ENCODE measurements around the gene CCDC9B. TPM values are rescaled to one million over a fixed set of nuclear protein-coding genes. Genes with fewer than 3 reads are reported as not detected.

The CCDC9B gene
- total RNA-seq, 1 donor from 2014 or later = 58.0 TPM

DNA sequence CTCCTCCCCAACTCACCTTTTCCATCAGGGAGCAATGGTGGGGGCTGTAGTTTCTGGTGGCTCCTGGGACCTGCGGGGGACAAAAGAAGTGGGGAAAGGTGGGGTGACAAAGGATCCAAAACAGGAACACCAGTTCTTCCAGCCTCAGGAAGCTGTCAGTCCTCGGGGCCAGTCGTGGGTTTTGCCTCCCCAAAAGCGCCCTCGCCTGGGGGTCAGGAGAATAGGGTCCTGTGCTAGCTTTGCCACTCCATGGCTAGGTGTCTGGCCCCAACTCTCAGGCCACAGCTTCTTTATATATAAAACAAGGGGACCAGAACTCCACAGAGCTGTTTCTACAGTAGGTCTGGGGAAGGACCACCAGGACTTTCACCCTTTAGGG is 4.0 kb downstream of the CCDC9B start:
- Mint-ChIP-seq H3K36me3 (ENCODE audit: low read depth) (peaks cover 3% of the 10 kb centered on the region), H3K27me3 (ENCODE audit: low read depth) (no peaks in the 10 kb centered on the region), H3K9me3 (ENCODE audit: low read depth) (no peaks in the 10 kb centered on the region), H3K4me3 (ENCODE audit: unreplicated experiment) (no peak overlapping the region), H3K4me1 (ENCODE audit: low read depth) (peaks cover 99% of the 10 kb centered on the region), H3K27ac (ENCODE audit: unreplicated experiment) (peak overlapping the region; percentile 100)
- TF ChIP-seq, protein P1, sequence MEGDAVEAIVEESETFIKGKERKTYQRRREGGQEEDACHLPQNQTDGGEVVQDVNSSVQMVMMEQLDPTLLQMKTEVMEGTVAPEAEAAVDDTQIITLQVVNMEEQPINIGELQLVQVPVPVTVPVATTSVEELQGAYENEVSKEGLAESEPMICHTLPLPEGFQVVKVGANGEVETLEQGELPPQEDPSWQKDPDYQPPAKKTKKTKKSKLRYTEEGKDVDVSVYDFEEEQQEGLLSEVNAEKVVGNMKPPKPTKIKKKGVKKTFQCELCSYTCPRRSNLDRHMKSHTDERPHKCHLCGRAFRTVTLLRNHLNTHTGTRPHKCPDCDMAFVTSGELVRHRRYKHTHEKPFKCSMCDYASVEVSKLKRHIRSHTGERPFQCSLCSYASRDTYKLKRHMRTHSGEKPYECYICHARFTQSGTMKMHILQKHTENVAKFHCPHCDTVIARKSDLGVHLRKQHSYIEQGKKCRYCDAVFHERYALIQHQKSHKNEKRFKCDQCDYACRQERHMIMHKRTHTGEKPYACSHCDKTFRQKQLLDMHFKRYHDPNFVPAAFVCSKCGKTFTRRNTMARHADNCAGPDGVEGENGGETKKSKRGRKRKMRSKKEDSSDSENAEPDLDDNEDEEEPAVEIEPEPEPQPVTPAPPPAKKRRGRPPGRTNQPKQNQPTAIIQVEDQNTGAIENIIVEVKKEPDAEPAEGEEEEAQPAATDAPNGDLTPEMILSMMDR (IDR thresholded peaks at IDR 0.05) = peak; percentile 35
- DNase-seq (ENCODE audit: low spot score) = no peak

DNA sequence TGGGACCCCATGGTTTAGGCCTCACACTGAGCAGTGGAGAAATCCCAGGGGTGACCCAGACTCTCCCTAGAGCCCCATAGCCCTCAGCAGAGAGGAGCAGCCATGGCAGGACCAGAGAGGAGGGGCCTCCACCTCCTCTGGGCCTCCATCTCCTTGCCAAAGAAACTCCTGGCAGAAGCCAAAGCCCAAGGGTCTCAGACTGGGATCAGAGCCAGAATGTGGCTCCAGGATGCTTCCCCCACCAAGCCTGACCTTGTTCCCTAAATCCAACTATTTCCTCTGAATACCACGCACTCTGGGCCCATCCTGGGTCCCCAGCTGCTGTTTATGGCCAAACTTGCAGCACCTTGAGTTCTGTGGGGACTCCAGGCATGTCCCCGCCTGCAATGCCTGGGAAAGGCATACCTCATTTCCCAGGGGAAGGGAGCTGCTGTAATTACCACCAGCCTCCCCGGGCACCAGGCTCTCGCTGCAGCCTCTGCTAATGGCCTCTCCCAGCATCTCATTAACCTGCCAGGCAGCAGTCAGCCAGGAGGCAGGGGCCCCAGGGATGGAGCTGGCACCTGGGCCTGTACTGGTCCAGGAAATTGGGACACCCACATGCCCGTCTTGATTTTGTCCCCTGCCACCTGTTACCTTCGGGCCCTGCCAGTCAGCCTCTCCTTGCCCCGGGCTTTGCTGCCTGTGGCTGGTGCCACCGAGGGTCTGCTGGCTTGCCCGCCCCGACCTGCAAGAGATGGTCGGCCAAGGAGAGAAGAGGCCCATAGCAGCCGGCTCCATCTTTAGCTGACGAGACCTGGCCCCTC is 4.6 kb downstream of the CCDC9B start:
- DNase-seq (ENCODE audit: low spot score) = no peak
- TF ChIP-seq, protein P1 (IDR thresholded peaks at IDR 0.05) = no peak
- Mint-ChIP-seq H3K4me1 (ENCODE audit: low read depth) (peaks cover 95% of the 10 kb centered on the region), H3K36me3 (ENCODE audit: low read depth) (peaks cover 3% of the 10 kb centered on the region), H3K9me3 (ENCODE audit: low read depth) (no peaks in the 10 kb centered on the region), H3K27ac (ENCODE audit: unreplicated experiment) (peak overlapping the region; percentile 95), H3K4me3 (ENCODE audit: unreplicated experiment) (peak overlapping the region; percentile 19), H3K27me3 (ENCODE audit: low read depth) (no peaks in the 10 kb centered on the region)

DNA sequence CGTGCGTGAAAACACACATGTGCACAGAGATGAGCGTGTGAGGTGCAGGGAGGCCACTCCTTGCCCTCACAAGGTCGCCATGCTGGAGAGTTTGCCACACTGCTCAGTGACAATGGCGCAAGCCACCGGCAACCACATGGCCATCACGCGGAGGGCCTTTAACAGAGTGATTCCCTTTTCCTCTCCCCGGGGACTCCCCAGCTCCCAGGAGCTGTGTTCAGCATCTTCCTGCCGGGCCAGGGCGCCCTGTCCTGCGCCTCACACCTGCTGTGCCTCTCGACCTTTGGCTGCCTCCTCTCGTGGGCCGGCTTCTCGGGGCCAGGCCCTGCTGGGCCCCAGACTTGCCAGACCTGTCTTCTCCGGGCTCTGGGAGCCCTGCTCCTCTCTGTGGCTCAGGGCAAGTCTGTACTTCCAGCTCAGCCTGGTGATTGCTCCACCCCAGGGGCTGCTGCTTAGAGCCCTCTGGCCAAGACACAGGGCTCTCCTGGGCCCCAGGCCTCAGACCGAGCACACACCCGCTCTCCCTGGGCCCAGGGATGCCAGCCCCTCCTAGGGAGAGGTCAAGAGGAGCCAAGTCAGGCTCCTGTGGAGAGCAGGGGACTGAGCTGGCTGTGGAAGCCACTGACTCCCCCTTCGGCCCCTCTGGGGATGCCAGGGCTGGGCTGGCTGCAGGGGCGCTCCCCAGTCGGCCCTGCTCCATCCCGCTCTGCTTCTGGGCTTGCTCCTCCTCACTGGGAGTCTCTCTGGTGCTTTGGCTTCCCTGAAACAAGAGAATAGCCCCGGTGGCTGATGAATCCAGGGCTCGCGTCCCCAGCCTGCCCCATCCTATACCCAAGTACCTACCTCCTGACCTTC is 5.6 kb downstream of the CCDC9B start:
- TF ChIP-seq, protein P1 (IDR thresholded peaks at IDR 0.05) = no peak
- H3K4me3 Mint-ChIP-seq (ENCODE audit: unreplicated experiment) = no peak overlapping the region
- peaks cover 5% of the 10 kb centered on the region for H3K36me3 Mint-ChIP-seq (ENCODE audit: low read depth)
- no peaks in the 10 kb centered on the region for H3K27me3 Mint-ChIP-seq (ENCODE audit: low read depth)
- no peaks in the 10 kb centered on the region for H3K9me3 Mint-ChIP-seq (ENCODE audit: low read depth)
- no peak for DNase-seq (ENCODE audit: low spot score)
- peak overlapping the region; percentile 95 for H3K27ac Mint-ChIP-seq (ENCODE audit: unreplicated experiment)
- peaks cover 95% of the 10 kb centered on the region for H3K4me1 Mint-ChIP-seq (ENCODE audit: low read depth)

DNA sequence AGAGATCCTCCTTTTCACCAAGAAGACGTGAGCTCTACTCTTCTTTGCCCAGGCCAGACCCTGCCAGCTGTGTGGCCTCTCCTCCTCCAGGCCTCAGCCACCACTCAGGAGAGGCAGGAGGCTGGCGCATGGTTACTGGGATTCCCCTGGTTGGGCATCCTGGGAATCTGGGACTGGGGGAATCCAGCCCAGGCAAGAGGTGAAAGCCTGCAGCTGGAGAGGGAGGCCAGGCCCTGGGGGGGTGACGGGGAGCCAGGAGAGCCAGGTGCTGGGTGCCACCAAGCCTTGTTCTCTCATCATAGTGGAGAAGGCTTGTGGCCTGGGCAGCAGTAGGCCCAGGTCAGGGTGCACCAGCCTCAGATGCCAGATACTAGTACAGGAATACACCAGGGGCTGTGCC is 6.2 kb downstream of the CCDC9B start:
- H3K27me3 Mint-ChIP-seq (ENCODE audit: low read depth) = no peaks in the 10 kb centered on the region

More for the DNA sequence above, 6.2 kb downstream of the CCDC9B start:
- H3K4me3 Mint-ChIP-seq (ENCODE audit: unreplicated experiment) = no peak overlapping the region
- peaks cover 5% of the 10 kb centered on the region for H3K36me3 Mint-ChIP-seq (ENCODE audit: low read depth)
- peak overlapping the region; percentile 87 for H3K27ac Mint-ChIP-seq (ENCODE audit: unreplicated experiment)
- peaks cover 95% of the 10 kb centered on the region for H3K4me1 Mint-ChIP-seq (ENCODE audit: low read depth)
- no peaks in the 10 kb centered on the region for H3K9me3 Mint-ChIP-seq (ENCODE audit: low read depth)
- TF ChIP-seq, protein P1 (IDR thresholded peaks at IDR 0.05) = no peak
- DNase-seq (ENCODE audit: low spot score) = no peak
